Activated naive CD8-positive, alpha-beta T cell treated with anti-CD3 and anti-CD28 coated beads, Interleukin-2, amount 10 ng/mL, durations not matched to agents 7 days and 5 days (primary cell): ENCODE data around the gene HCN1. TPM values are rescaled to one million over a fixed set of nuclear protein-coding genes. Genes with fewer than 3 reads are reported as not detected.
"Not testable (repeated sequence)": the region's sequence is repeated elsewhere in the genome, so short reads cannot be mapped to it uniquely, and the experiment has no call there.

ENCODE experiments used
- ATAC-seq: fragments of 150-1000 bp; cut with Tn5 transposase; one replicate; pipeline ENCODE4 v1.10.0; 2021; ENCODE audit warnings: low read depth, moderate library complexity
- POLR2A ChIA-PET: fragments of 350-600 bp; sonication (Branson Sonifier 250); formaldehyde crosslinking; loops from one replicate; lab custom pipeline; 2021; ENCODE audit warnings: antibody characterized with exemption; lab: Charles Lee
- DNase-seq: peaks from one replicate; pipeline ENCODE4 v3.0.0; 2021
- H3K27ac Mint-ChIP-seq: one replicate; pipeline ENCODE4 v1.8.0; 2022; ENCODE audit warnings: mild to moderate bottlenecking, mixed read lengths
- H3K27me3 Mint-ChIP-seq: one replicate; pipeline ENCODE4 v1.8.0; 2022; ENCODE audit warnings: mild to moderate bottlenecking, moderate library complexity, mixed read lengths
- H3K36me3 Mint-ChIP-seq: one replicate; pipeline ENCODE4 v1.8.0; 2021; ENCODE audit warnings: mild to moderate bottlenecking, mixed read lengths
- H3K4me1 Mint-ChIP-seq: one replicate; pipeline ENCODE4 v1.8.0; 2021; ENCODE audit warnings: mixed read lengths
- H3K4me3 Mint-ChIP-seq: one replicate; pipeline ENCODE4 v1.8.0; 2022; ENCODE audit warnings: mild to moderate bottlenecking, moderate library complexity, mixed read lengths
- H3K9me3 Mint-ChIP-seq: one replicate; pipeline ENCODE4 v1.8.0; 2021; ENCODE audit warnings: mixed read lengths
- total RNA-seq, 2 experiments: library from RNA; stranded (reverse); gene quantifications; one replicate each; pipeline ENCODE4 v1.2.3, GENCODE V29; 2021

The HCN1 gene
- total RNA-seq, 2 experiments from 2014 or later, result not detected

- DNase-seq, result no peak
- H3K27ac Mint-ChIP-seq, result no peak overlapping the region
- H3K9me3 Mint-ChIP-seq, result peaks cover 9% of the 10 kb centered on the region
- no peak for ATAC-seq
- no peak overlapping the region for H3K4me3 Mint-ChIP-seq
- no peaks in the 10 kb centered on the region for H3K4me1 Mint-ChIP-seq
- POLR2A ChIA-PET, result no interaction called here
- no peaks in the 10 kb centered on the region for H3K36me3 Mint-ChIP-seq
- no peaks in the 10 kb centered on the region for H3K27me3 Mint-ChIP-seq
Observed at GRCh38 chr5:45578270-45578669, 117.9 kb downstream of the HCN1 start.

GRCh38 chr5:45568813-45569212 lies 127.4 kb downstream of the HCN1 start:
- no peak for ATAC-seq
- no peaks in the 10 kb centered on the region for H3K4me1 Mint-ChIP-seq
- H3K36me3 Mint-ChIP-seq, result no peaks in the 10 kb centered on the region
- no peak overlapping the region for H3K27ac Mint-ChIP-seq
- no peaks in the 10 kb centered on the region for H3K27me3 Mint-ChIP-seq
- POLR2A ChIA-PET, result no interaction called here
- no peak overlapping the region for H3K4me3 Mint-ChIP-seq
- H3K9me3 Mint-ChIP-seq, result peaks cover 8% of the 10 kb centered on the region
- no peak for DNase-seq

GRCh38 chr5:45542421-45542820 lies 153.8 kb downstream of the HCN1 start:
- POLR2A ChIA-PET, result no interaction called here
- DNase-seq, result no peak
- H3K4me1 Mint-ChIP-seq, result no peaks in the 10 kb centered on the region
- H3K9me3 Mint-ChIP-seq, result peaks cover 2% of the 10 kb centered on the region
- H3K4me3 Mint-ChIP-seq, result no peak overlapping the region
- no peaks in the 10 kb centered on the region for H3K27me3 Mint-ChIP-seq
- no peaks in the 10 kb centered on the region for H3K36me3 Mint-ChIP-seq
- no peak for ATAC-seq
- no peak overlapping the region for H3K27ac Mint-ChIP-seq

GRCh38 chr5:45533663-45534062 lies 162.5 kb downstream of the HCN1 start:
- POLR2A ChIA-PET, result no interaction called here
- no peak for ATAC-seq

GRCh38 chr5:45532826-45533624 lies 163.2 kb downstream of the HCN1 start:
- Mint-ChIP-seq H3K9me3 (peaks cover 3% of the 10 kb centered on the region), H3K36me3 (no peaks in the 10 kb centered on the region), H3K27ac (no peak overlapping the region), H3K4me3 (no peak overlapping the region), H3K4me1 (no peaks in the 10 kb centered on the region), H3K27me3 (no peaks in the 10 kb centered on the region)
- ATAC-seq, result no peak
- DNase-seq, result no peak
- POLR2A ChIA-PET, result no interaction called here

More at GRCh38 chr5:45533663-45534062, 162.5 kb downstream of the HCN1 start:
- Mint-ChIP-seq H3K36me3 (no peaks in the 10 kb centered on the region), H3K27ac (no peak overlapping the region), H3K4me3 (no peak overlapping the region), H3K9me3 (peaks cover 3% of the 10 kb centered on the region), H3K4me1 (no peaks in the 10 kb centered on the region), H3K27me3 (no peaks in the 10 kb centered on the region)
- no peak for DNase-seq

GRCh38 chr5:45521067-45521466 lies 175.1 kb downstream of the HCN1 start:
- ATAC-seq (no peak), DNase-seq (no peak)
- H3K27me3 Mint-ChIP-seq, result no peaks in the 10 kb centered on the region
- H3K4me1 Mint-ChIP-seq, result no peaks in the 10 kb centered on the region
- H3K4me3 Mint-ChIP-seq, result no peak overlapping the region
- H3K36me3 Mint-ChIP-seq, result no peaks in the 10 kb centered on the region
- peaks cover 5% of the 10 kb centered on the region for H3K9me3 Mint-ChIP-seq
- POLR2A ChIA-PET, result no interaction called here
- H3K27ac Mint-ChIP-seq, result no peak overlapping the region

- H3K4me1 Mint-ChIP-seq, result no peaks in the 10 kb centered on the region
Observed at GRCh38 chr5:45512521-45512920, 183.7 kb downstream of the HCN1 start.

GRCh38 chr5:45509371-45509770 lies 186.8 kb downstream of the HCN1 start:
- no peaks in the 10 kb centered on the region for H3K4me1 Mint-ChIP-seq
- peaks cover 4% of the 10 kb centered on the region for H3K9me3 Mint-ChIP-seq
- H3K27ac Mint-ChIP-seq, result no peak overlapping the region
- no peaks in the 10 kb centered on the region for H3K27me3 Mint-ChIP-seq
- POLR2A ChIA-PET, result no interaction called here
- no peaks in the 10 kb centered on the region for H3K36me3 Mint-ChIP-seq
- DNase-seq (no peak), ATAC-seq (no peak)
- no peak overlapping the region for H3K4me3 Mint-ChIP-seq

More at GRCh38 chr5:45512521-45512920, 183.7 kb downstream of the HCN1 start:
- Mint-ChIP-seq H3K36me3 (no peaks in the 10 kb centered on the region), H3K4me3 (no peak overlapping the region), H3K9me3 (peaks cover 9% of the 10 kb centered on the region), H3K27ac (no peak overlapping the region), H3K27me3 (no peaks in the 10 kb centered on the region)
- ATAC-seq (no peak), DNase-seq (no peak)
- POLR2A ChIA-PET, result no interaction called here

- Mint-ChIP-seq H3K9me3 (peaks cover 3% of the 10 kb centered on the region), H3K27ac (no peak overlapping the region), H3K4me1 (no peaks in the 10 kb centered on the region), H3K4me3 (no peak overlapping the region), H3K27me3 (no peaks in the 10 kb centered on the region), H3K36me3 (no peaks in the 10 kb centered on the region)
- no peak for ATAC-seq
- DNase-seq, result no peak
- POLR2A ChIA-PET, result no interaction called here
Observed at GRCh38 chr5:45508135-45508534, 188.0 kb downstream of the HCN1 start.

- POLR2A ChIA-PET, result no interaction called here
- Mint-ChIP-seq H3K9me3 (peaks cover 4% of the 10 kb centered on the region), H3K36me3 (no peaks in the 10 kb centered on the region), H3K4me1 (no peaks in the 10 kb centered on the region), H3K27ac (no peak overlapping the region), H3K27me3 (no peaks in the 10 kb centered on the region), H3K4me3 (no peak overlapping the region)
- ATAC-seq (no peak), DNase-seq (no peak)
Observed at GRCh38 chr5:45507178-45507577, 189.0 kb downstream of the HCN1 start.

- H3K4me1 Mint-ChIP-seq, H3K4me3 Mint-ChIP-seq, POLR2A ChIA-PET, DNase-seq, ATAC-seq, H3K9me3 Mint-ChIP-seq, H3K27me3 Mint-ChIP-seq, H3K27ac Mint-ChIP-seq, H3K36me3 Mint-ChIP-seq: not testable (repeated sequence)
Observed at GRCh38 chr5:45499006-45499405, 197.2 kb downstream of the HCN1 start.

GRCh38 chr5:45491368-45491767 lies 204.8 kb downstream of the HCN1 start:
- Mint-ChIP-seq H3K4me1 (no peaks in the 10 kb centered on the region), H3K27ac (no peak overlapping the region), H3K27me3 (no peaks in the 10 kb centered on the region), H3K4me3 (no peak overlapping the region), H3K9me3 (peaks cover 2% of the 10 kb centered on the region), H3K36me3 (no peaks in the 10 kb centered on the region)
- POLR2A ChIA-PET, result interaction anchor here (0.6 kb wide), 1 partner anchor 902 kb away, joined by 3 read pairs; no protein-coding TSS in a partner anchor
- DNase-seq (no peak), ATAC-seq (no peak)

- DNase-seq (no peak), ATAC-seq (no peak)
- Mint-ChIP-seq H3K27me3 (no peaks in the 10 kb centered on the region), H3K27ac (no peak overlapping the region), H3K9me3 (peaks cover 5% of the 10 kb centered on the region), H3K36me3 (no peaks in the 10 kb centered on the region), H3K4me3 (no peak overlapping the region), H3K4me1 (no peaks in the 10 kb centered on the region)
- POLR2A ChIA-PET, result no interaction called here
Observed at GRCh38 chr5:45484781-45485180, 211.4 kb downstream of the HCN1 start.

- no peaks in the 10 kb centered on the region for H3K4me1 Mint-ChIP-seq
- ATAC-seq (no peak), DNase-seq (no peak)
- H3K4me3 Mint-ChIP-seq, result no peak overlapping the region
- POLR2A ChIA-PET, result no interaction called here
- H3K9me3 Mint-ChIP-seq, result peaks cover 6% of the 10 kb centered on the region
- no peaks in the 10 kb centered on the region for H3K27me3 Mint-ChIP-seq
- no peaks in the 10 kb centered on the region for H3K36me3 Mint-ChIP-seq
- no peak overlapping the region for H3K27ac Mint-ChIP-seq
Observed at GRCh38 chr5:45454114-45454513, 242.1 kb downstream of the HCN1 start.
